KOPT-K1 (cell line): ENCODE data around the gene CAPRIN1.
"Not testable (repeated sequence)": the region's sequence is repeated elsewhere in the genome, so short reads cannot be mapped to it uniquely, and the experiment has no call there.

Experiments used
- H3K27ac ChIP-seq: fragments of 200-600 bp; sonication (generic); 2 replicates; pipeline ENCODE4 v1.5.1; 2016; ENCODE audit warnings: antibody characterized with exemption, mild to moderate bottlenecking, low read depth, low read length; ENCODE audit not compliant: poor library complexity, severe bottlenecking
- H3K36me3 ChIP-seq: fragments of 200-600 bp; sonication (generic); 2 replicates; pipeline ENCODE4 v1.5.1; 2017; ENCODE audit warnings: antibody characterized with exemption, mild to moderate bottlenecking, low read length, moderate library complexity; ENCODE audit not compliant: insufficient read depth
- H3K9me3 ChIP-seq: fragments of 200-600 bp; sonication (generic); 2 replicates; pipeline ENCODE4 v1.5.1; 2017; ENCODE audit warnings: antibody characterized with exemption, low read length, mild to moderate bottlenecking; ENCODE audit not compliant: insufficient read depth, poor library complexity, severe bottlenecking

CAPRIN1 gene

DNA sequence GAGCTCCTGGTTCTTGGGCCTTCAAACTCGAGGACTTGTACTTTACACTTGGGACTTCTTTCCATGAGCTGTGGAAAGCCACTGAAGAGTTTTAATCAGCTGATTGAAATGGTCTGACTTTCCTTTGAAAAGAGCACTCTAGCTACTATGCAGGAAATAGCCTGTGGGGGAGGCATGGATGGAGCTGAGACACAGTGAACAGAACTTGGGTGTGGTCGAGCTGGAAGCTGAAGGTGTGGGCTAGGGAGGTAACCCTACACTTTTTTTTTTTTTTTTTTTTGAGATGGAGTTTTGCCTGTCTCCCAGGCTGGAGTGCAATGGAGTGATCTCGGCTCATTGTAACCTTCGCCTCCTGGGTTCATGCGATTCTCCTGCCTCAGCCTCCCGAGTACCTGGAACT lies 17.5 kb upstream of the CAPRIN1 start:
- H3K27ac ChIP-seq, result no peak overlapping the region
- H3K36me3 ChIP-seq, result no peaks in the 10 kb centered on the region
- H3K9me3 ChIP-seq, result no peaks in the 10 kb centered on the region

- no peaks in the 10 kb centered on the region for H3K9me3 ChIP-seq
- H3K27ac ChIP-seq, result no peak overlapping the region
- no peaks in the 10 kb centered on the region for H3K36me3 ChIP-seq
Observed at GRCh38 chr11:34036456-34036855, 15.1 kb upstream of the CAPRIN1 start.

GRCh38 chr11:34037016-34037415 lies 14.5 kb upstream of the CAPRIN1 start:
- H3K36me3 ChIP-seq, result no peaks in the 10 kb centered on the region
- H3K27ac ChIP-seq, result no peak overlapping the region
- no peaks in the 10 kb centered on the region for H3K9me3 ChIP-seq

- no peaks in the 10 kb centered on the region for H3K9me3 ChIP-seq
- no peaks in the 10 kb centered on the region for H3K36me3 ChIP-seq
- no peak overlapping the region for H3K27ac ChIP-seq
Observed at GRCh38 chr11:34040571-34040970, 11.0 kb upstream of the CAPRIN1 start.

DNA sequence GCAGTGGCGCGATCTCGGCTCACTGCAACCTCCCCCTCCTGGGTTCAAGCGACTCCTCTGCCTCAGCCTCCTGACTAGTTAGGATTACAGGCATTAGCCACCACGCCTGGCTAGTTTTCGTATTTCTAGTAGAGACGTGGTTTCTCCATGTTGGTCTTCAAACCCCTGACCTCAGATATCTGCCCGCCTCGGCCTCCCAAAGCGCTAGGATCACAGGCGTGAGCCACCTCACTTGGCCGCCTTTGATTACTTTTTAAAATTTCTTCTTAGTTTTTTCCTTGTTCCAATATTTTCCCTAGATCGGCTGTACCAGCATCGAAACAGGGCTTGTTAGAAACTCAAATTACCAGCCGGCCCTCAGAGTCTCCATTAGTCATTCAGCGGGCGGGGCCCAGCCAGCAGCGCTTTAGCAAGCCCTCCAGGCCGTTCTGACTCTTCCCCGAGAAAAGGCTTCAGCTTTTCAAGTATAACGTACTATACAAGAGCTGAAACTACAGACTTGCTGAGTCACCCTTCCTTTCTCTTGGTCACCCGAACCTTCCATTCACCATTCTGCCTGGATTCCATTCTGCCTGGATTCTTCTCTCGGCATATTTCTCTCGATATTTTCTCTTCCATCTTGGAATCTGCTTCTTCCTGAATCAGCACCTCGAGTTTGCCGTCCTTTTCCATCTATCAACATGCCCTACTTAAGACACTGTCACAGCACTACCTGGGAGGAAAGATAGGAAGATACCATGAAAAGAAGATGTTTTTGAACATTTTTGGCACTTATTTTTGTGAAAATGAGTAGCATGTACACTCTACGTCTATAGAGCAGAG lies 6.7 kb upstream of the CAPRIN1 start:
- Histone ChIP-seq H3K36me3 (no peaks in the 10 kb centered on the region), H3K27ac (no peak overlapping the region), H3K9me3 (no peaks in the 10 kb centered on the region)

GRCh38 chr11:34049028-34049427 lies 2.5 kb upstream of the CAPRIN1 start:
- Histone ChIP-seq H3K36me3 (peaks cover 6% of the 10 kb centered on the region), H3K27ac (no peak overlapping the region), H3K9me3 (no peaks in the 10 kb centered on the region)

DNA sequence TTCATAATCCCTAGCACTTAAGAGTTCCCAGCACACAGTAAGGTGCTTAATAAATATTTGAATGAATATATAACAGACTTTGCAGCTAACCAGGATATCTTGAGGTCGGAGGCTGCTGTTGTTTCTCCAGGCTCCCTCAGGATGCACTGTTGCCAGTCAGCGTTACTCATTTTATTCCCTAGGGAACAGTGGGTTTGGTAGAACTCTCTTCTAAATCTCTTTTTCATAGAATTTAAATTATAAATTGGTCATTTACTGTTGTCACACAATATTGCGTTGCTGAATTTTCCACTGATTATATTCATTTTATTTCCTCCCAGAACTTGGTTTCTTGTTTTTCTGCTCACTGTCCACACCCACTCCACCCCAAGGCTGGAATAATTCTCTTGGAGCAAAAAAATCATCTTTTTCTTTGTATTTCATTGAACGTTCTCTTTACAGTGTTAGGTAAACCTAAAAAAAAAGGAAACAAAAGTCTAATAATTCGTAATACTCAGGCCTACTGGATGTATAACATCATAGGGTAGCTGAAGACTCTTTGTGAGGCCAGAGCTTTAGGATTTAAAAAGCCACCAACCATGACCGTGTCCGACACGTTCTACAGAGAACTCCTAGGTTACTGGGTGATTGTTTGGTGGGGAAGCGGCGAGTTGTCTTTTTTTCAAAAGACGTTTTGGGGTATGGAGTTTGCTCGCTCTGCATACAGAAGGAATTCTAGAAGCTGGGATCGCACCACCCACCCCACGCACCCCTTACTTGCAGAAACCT lies 766 bp upstream of the CAPRIN1 start:
- H3K9me3 ChIP-seq, result no peaks in the 10 kb centered on the region
- peak overlapping the region; percentile 93 for H3K27ac ChIP-seq
- H3K36me3 ChIP-seq, result peaks cover 23% of the 10 kb centered on the region

- Histone ChIP-seq H3K36me3 (peaks cover 37% of the 10 kb centered on the region), H3K9me3 (no peaks in the 10 kb centered on the region), H3K27ac (peak overlapping the region; percentile 93)
Observed at GRCh38 chr11:34052036-34052607, 591 bp downstream of the CAPRIN1 start.

GRCh38 chr11:34052608-34053160 lies 1.2 kb downstream of the CAPRIN1 start:
- H3K9me3 ChIP-seq, result no peaks in the 10 kb centered on the region
- H3K36me3 ChIP-seq, result peaks cover 42% of the 10 kb centered on the region
- peak overlapping the region; percentile 93 for H3K27ac ChIP-seq

DNA sequence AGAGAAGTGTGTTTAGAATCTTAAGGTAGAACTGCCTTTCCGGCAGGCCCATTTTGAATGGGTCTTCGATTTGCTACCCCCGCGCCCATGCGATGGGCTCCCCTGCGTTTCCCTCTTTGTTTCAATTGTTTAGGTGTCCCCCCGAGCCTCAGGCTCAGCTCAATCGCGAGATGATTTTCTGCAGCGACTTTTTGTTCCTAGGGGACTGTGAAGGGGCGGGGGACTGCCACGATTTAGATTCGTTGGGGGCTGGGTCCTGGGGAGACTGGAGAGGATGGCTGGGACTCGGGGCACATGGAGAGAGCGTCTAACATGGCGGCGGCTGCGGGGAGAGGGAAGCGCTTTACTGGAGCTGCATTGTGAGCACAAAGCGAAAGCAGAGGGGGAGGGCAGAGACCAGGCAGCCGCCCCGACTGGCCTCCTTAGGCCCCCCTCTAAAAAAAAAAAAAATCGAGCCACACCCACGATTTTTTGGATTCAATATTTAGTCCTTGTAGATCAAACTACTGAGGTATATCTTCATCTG lies 1.7 kb downstream of the CAPRIN1 start:
- H3K36me3 ChIP-seq, result peaks cover 48% of the 10 kb centered on the region
- no peaks in the 10 kb centered on the region for H3K9me3 ChIP-seq
- peak overlapping the region; percentile 93 for H3K27ac ChIP-seq

DNA sequence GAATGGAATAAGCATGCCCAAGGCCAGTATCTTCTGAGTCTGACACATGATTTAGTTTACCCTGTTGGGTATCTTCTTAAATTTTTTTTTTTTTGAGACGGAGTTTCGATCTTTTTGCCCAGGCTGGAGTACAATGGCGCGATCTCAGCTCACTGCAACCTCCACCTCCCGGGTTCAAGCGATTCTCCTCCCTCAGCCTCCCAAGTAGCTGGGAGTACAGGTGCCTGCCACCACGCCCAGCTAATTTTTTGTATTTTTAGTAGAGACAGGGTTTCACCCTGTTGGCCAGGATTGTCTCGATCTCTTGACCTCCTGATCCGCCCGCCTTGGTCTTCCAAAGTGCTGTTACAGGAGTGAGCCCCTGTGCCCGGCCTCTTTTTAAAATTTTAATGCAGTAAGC lies 2.8 kb downstream of the CAPRIN1 start:
- H3K27ac ChIP-seq, H3K9me3 ChIP-seq: not testable (repeated sequence)
- H3K36me3 ChIP-seq, result peaks cover 59% of the 10 kb centered on the region

DNA sequence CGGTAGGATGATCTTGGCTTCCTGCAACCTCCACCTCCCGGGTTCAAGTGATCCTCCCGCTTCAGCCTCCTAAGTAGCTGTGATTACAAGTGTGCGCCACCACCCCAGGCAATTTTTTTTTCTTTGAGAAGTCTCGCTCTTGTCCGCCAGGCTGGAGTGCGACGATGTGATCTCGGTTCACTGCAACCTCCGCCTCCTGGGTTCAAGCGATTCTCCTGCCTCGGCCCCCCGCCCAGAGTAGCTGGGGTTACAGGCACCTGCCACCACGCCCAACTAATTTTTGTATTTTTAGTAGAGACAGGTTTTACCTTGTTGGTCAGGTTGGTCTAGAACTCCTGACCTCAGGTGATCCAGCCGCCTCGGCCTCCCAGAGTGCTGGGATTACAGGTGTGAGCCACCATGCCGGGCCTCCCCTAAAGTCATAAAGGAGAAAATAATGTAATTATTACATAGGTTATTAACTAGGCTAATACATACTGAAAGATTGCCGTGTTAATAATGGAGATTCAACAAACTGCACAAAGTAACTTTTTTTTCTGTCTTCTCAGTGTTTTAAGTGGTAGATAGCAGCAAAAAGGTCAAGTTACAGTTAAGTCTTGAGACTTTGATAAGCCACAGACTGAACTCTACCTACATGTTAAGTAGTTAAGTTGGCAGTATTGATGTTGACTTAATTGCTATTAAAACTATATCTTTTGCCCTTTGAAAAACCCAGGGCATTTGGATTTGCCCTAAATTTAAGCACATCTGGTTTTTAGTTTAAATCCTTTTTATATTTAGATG lies 3.9 kb downstream of the CAPRIN1 start:
- peaks cover 70% of the 10 kb centered on the region for H3K36me3 ChIP-seq
- no peaks in the 10 kb centered on the region for H3K9me3 ChIP-seq
- no peak overlapping the region for H3K27ac ChIP-seq

DNA sequence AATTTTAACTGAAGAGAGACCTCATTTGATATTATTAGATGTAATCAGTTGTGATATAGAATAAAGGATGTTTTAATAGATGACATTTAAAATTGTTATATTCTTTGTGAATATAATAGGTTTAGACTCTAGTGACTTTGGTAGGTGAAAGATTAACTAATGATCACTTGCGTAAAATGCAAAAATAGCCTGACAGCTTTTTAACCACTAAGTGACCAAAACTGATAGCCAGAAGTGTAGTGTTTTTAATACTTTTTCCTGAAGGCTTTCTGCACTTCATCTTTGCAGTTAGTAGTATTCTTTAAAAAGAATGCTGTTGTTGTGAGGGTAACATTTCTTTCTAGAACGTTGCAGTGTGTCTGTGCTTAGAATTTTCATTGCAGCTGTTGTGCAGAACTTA lies 5.1 kb downstream of the CAPRIN1 start:
- Histone ChIP-seq H3K9me3 (no peaks in the 10 kb centered on the region), H3K36me3 (peaks cover 82% of the 10 kb centered on the region), H3K27ac (no peak overlapping the region)

DNA sequence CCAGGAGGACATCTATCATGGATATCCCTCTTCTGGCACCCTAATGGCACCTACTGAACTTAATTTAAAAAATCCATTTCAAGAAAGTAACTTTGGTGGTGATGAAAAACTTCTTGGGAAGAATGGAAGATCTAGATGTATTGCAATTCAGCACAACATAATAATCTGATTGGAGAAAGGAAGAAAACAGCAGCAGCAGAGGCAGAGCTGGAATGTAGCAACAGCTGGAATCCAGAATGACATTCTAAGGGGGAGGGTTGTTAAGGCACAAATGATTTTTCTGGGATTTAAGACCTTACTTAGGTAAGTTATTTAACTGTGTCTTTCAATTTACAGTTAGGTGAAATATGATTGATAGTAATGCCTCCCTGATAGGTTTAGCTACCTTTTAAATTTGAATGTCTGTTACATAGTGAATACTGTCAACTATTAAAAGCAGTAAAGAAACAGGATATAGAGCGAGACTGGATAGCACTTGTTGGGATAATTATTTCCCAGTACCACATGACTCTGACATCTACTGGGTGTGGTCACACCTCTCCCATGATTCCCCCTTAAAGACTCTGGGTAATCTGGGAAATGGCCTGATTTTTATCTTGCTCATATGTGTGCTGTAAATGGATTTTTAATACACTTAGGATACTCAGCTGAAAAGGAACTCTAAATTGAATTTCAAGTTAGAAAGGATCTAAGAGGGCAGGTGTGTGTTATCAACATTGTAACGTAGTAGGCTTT lies 11.7 kb downstream of the CAPRIN1 start:
- no peaks in the 10 kb centered on the region for H3K9me3 ChIP-seq
- H3K27ac ChIP-seq, result no peak overlapping the region
- H3K36me3 ChIP-seq, result peaks cover 96% of the 10 kb centered on the region
